ENCODE results near the gene SLC6A12.

- TF ChIP-seq, protein P1, sequence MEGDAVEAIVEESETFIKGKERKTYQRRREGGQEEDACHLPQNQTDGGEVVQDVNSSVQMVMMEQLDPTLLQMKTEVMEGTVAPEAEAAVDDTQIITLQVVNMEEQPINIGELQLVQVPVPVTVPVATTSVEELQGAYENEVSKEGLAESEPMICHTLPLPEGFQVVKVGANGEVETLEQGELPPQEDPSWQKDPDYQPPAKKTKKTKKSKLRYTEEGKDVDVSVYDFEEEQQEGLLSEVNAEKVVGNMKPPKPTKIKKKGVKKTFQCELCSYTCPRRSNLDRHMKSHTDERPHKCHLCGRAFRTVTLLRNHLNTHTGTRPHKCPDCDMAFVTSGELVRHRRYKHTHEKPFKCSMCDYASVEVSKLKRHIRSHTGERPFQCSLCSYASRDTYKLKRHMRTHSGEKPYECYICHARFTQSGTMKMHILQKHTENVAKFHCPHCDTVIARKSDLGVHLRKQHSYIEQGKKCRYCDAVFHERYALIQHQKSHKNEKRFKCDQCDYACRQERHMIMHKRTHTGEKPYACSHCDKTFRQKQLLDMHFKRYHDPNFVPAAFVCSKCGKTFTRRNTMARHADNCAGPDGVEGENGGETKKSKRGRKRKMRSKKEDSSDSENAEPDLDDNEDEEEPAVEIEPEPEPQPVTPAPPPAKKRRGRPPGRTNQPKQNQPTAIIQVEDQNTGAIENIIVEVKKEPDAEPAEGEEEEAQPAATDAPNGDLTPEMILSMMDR (IDR thresholded peaks at IDR 0.05), result no peak
- no peak for TF ChIP-seq POLR2A (IDR thresholded peaks at IDR 0.05)
These were observed 68.5 kb downstream of the SLC6A12 start for GRCh38 chr12:145369-145960.

Data from uterus (tissue), 2 donors.